ENCODE data around the gene PRKAR1B. TPM values are rescaled to one million over a fixed set of nuclear protein-coding genes. Genes with fewer than 3 reads are reported as not detected.

Gene PRKAR1B
- total RNA-seq, 1 experiment from 2014 or later, result 51.7 TPM

GRCh38 chr7:772005-772294 is 44.9 kb upstream of the PRKAR1B start:
- Histone ChIP-seq H2AFZ (no peak overlapping the region), H3K4me2 (no peak overlapping the region), H3K36me3 (ENCODE audit: low read depth) (0 out of 2 replicates have a peak, but pooled peaks cover 27% of the 10 kb centered on the region), H3K4me3 (no peak overlapping the region), H3K4me1 (replicated peaks; ENCODE audit: insufficient read depth) (no peaks in the 10 kb centered on the region), H4K20me1 (ENCODE audit: insufficient read depth) (peaks cover 24% of the 10 kb centered on the region), H3K27me3 (ENCODE audit: insufficient read depth, low read depth) (no peaks in the 10 kb centered on the region), H3K9me2 (ENCODE audit: insufficient read depth) (no peaks in the 10 kb centered on the region), H3K9me3 (ENCODE audit: insufficient read depth, low read depth) (no peaks in the 10 kb centered on the region), H3K79me2 (ENCODE audit: low read depth) (no peaks in the 10 kb centered on the region), H3F3A (ENCODE audit: insufficient read depth, low read depth) (peaks cover 5% of the 10 kb centered on the region; the same call in 1 of the 2 replicates), H3K27ac (no peak overlapping the region)
- BruUV-seq (replicated peaks), result no TSS peak
- ChIA-PET CTCF (interaction anchor here (0.6 kb wide), 1 partner anchor 497 kb away, joined by 3 read pairs; no protein-coding TSS in a partner anchor), POLR2A (ENCODE audit: unreplicated experiment) (no interaction called here)
- TF ChIP-seq CTCF (conservative IDR thresholded peaks at IDR 0.05) (no peak), EZH2 (IDR thresholded peaks at IDR 0.05; ENCODE audit: low read depth) (no peak)
- DNase-seq, result no peak
- intact Hi-C loops (cut with micrococcal nuclease; ENCODE audit: unreplicated experiment), result no loop called here

- no peaks in the 10 kb centered on the region for H3K9me3 ChIP-seq (ENCODE audit: insufficient read depth, low read depth)
- peaks cover 29% of the 10 kb centered on the region for H4K20me1 ChIP-seq (ENCODE audit: insufficient read depth)
- CTCF ChIA-PET, result interaction anchor here (0.6 kb wide), 1 partner anchor 498 kb away, joined by 3 read pairs; no protein-coding TSS in a partner anchor
- POLR2A ChIA-PET (ENCODE audit: unreplicated experiment), result no interaction called here
- intact Hi-C loops (cut with micrococcal nuclease; ENCODE audit: unreplicated experiment), result no loop called here
- BruUV-seq (replicated peaks), result no TSS peak
- TF ChIP-seq CTCF (conservative IDR thresholded peaks at IDR 0.05) (no peak), EZH2 (IDR thresholded peaks at IDR 0.05; ENCODE audit: low read depth) (no peak)
- no peak overlapping the region for H3K4me3 ChIP-seq
- H3K9me2 ChIP-seq (ENCODE audit: insufficient read depth), result no peaks in the 10 kb centered on the region
- H3F3A ChIP-seq (ENCODE audit: insufficient read depth, low read depth), result peaks cover 5% of the 10 kb centered on the region; the same call in 1 of the 2 replicates
- no peaks in the 10 kb centered on the region for H3K79me2 ChIP-seq (ENCODE audit: low read depth)
- H3K4me2 ChIP-seq, result no peak overlapping the region
- 0 out of 2 replicates have a peak, but pooled peaks cover 27% of the 10 kb centered on the region for H3K36me3 ChIP-seq (ENCODE audit: low read depth)
- H3K4me1 ChIP-seq (replicated peaks; ENCODE audit: insufficient read depth), result no peaks in the 10 kb centered on the region
- H3K27ac ChIP-seq, result no peak overlapping the region
- DNase-seq, result no peak
- no peak overlapping the region for H2AFZ ChIP-seq
- no peaks in the 10 kb centered on the region for H3K27me3 ChIP-seq (ENCODE audit: insufficient read depth, low read depth)
Measured at GRCh38 chr7:771234-772004, 44.3 kb upstream of the PRKAR1B start.

GRCh38 chr7:770741-771166 is 43.7 kb upstream of the PRKAR1B start:
- Histone ChIP-seq H3K9me3 (ENCODE audit: insufficient read depth, low read depth) (no peaks in the 10 kb centered on the region), H3K79me2 (ENCODE audit: low read depth) (no peaks in the 10 kb centered on the region), H3K27me3 (ENCODE audit: insufficient read depth, low read depth) (no peaks in the 10 kb centered on the region), H3K36me3 (ENCODE audit: low read depth) (peaks cover 28% of the 10 kb centered on the region; the same call in 1 of the 2 replicates), H4K20me1 (ENCODE audit: insufficient read depth) (peaks cover 29% of the 10 kb centered on the region), H3K4me3 (no peak overlapping the region), H3K27ac (no peak overlapping the region), H3K4me1 (replicated peaks; ENCODE audit: insufficient read depth) (no peaks in the 10 kb centered on the region), H3K4me2 (no peak overlapping the region), H3K9me2 (ENCODE audit: insufficient read depth) (no peaks in the 10 kb centered on the region), H2AFZ (no peak overlapping the region), H3F3A (ENCODE audit: insufficient read depth, low read depth) (peaks cover 5% of the 10 kb centered on the region; the same call in 1 of the 2 replicates)
- intact Hi-C loops (cut with micrococcal nuclease; ENCODE audit: unreplicated experiment), result no loop called here
- ChIA-PET POLR2A (ENCODE audit: unreplicated experiment) (no interaction called here), CTCF (no interaction called here)
- no peak for DNase-seq
- BruUV-seq (replicated peaks), result no TSS peak
- TF ChIP-seq CTCF (conservative IDR thresholded peaks at IDR 0.05) (no peak), EZH2 (IDR thresholded peaks at IDR 0.05; ENCODE audit: low read depth) (no peak)

All from PC-9 (cell line).